ENCODE data around the gene PRKCZ.

GRCh38 chr1:2224631-2225428 lies 174.6 kb downstream of the PRKCZ start:
- TF ChIP-seq CTCF (conservative IDR thresholded peaks at IDR 0.05) (no peak), EZH2 (IDR thresholded peaks at IDR 0.05; ENCODE audit: low read depth) (no peak)

Measured in PC-9 (cell line).